ENCODE data around the gene PRR23E. TPM values are rescaled to one million over a fixed set of nuclear protein-coding genes. Genes with fewer than 3 reads are reported as not detected.

PRR23E gene
- total RNA-seq, 1 experiment from 2014 or later = not detected

DNA sequence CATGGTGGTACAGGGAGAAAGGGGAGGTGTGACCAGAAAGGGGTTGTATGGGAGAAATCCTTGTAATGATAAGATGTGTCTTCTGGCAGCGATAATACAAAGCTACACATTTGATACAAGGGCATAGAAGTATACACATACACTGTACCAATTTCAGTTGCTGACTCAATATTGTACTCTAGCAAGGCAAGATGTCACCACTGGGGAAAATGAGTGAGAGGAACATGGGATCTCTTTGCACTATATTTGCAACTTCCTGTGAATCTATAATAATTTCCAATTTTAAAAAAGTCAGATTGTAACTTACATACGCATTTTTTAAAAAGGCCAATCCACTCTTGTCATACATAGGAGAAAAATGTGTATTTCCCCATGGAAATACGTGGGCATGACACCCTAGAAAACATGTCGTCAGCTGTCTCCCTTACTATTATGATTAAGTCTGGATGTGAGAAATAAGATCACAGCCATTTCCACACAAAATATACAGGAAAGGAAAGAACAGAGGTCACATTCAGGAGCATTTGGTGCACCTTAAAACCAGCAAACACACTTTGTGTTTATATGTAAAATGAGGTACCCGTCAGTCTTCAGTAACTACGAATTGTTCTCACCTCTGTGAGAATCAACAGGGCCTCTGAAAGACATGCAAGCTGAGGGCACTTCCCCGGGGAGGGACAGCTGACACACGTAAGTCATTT lies 22.9 kb downstream of the PRR23E start:
- intact Hi-C loops (cut with micrococcal nuclease) = no loop called here
- Histone ChIP-seq H3F3A (ENCODE audit: low read length, unreplicated experiment) (no peaks in the 10 kb centered on the region), H3K79me2 (ENCODE audit: low read length) (no peaks in the 10 kb centered on the region), H3K36me3 (ENCODE audit: low read depth, low read length) (no peaks in the 10 kb centered on the region), H3K4me2 (ENCODE audit: low read length) (no peak overlapping the region), H3K9me3 (ENCODE audit: low read length) (no peaks in the 10 kb centered on the region), H3K27me3 (ENCODE audit: low read length) (no peaks in the 10 kb centered on the region), H4K20me1 (ENCODE audit: low read length) (no peaks in the 10 kb centered on the region), H3K9me2 (replicated peaks; ENCODE audit: low read length) (no peaks in the 10 kb centered on the region), H2AFZ (ENCODE audit: low read length) (no peak overlapping the region), H3K27ac (ENCODE audit: low read length) (no peak overlapping the region), H3K9ac (ENCODE audit: low read length) (no peak overlapping the region), H3K4me3 (ENCODE audit: low read length) (no peak overlapping the region), H3K4me1 (ENCODE audit: insufficient read depth, low read length) (peaks cover 21% of the 10 kb centered on the region)
- CTCF ChIA-PET = no interaction called here
- DNase-seq = no peak
- BruUV-seq (replicated peaks) = no TSS peak
- no peak for ATAC-seq
- POLR2A ChIA-PET (ENCODE audit: unreplicated experiment) = no interaction called here
- TF ChIP-seq, protein P1, sequence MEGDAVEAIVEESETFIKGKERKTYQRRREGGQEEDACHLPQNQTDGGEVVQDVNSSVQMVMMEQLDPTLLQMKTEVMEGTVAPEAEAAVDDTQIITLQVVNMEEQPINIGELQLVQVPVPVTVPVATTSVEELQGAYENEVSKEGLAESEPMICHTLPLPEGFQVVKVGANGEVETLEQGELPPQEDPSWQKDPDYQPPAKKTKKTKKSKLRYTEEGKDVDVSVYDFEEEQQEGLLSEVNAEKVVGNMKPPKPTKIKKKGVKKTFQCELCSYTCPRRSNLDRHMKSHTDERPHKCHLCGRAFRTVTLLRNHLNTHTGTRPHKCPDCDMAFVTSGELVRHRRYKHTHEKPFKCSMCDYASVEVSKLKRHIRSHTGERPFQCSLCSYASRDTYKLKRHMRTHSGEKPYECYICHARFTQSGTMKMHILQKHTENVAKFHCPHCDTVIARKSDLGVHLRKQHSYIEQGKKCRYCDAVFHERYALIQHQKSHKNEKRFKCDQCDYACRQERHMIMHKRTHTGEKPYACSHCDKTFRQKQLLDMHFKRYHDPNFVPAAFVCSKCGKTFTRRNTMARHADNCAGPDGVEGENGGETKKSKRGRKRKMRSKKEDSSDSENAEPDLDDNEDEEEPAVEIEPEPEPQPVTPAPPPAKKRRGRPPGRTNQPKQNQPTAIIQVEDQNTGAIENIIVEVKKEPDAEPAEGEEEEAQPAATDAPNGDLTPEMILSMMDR (conservative IDR thresholded peaks at IDR 0.05; ENCODE audit: low read depth, low read length) = no peak
- no peak for TF ChIP-seq EZH2phosphoT487 (IDR thresholded peaks at IDR 0.05; ENCODE audit: borderline replicate concordance, low read length)
- TF ChIP-seq EZH2 (IDR thresholded peaks at IDR 0.05; ENCODE audit: low read length, unreplicated experiment) = no peak

- Histone ChIP-seq H3K4me2 (ENCODE audit: low read length) (peak overlapping the region; percentile 27; the same call in 1 of the 2 replicates), H3K27ac (ENCODE audit: low read length) (peak overlapping the region; percentile 72), H3K4me3 (ENCODE audit: low read length) (no peak overlapping the region), H2AFZ (ENCODE audit: low read length) (no peak overlapping the region), H3F3A (ENCODE audit: low read length, unreplicated experiment) (no peaks in the 10 kb centered on the region), H3K79me2 (ENCODE audit: low read length) (no peaks in the 10 kb centered on the region), H3K9ac (ENCODE audit: low read length) (no peak overlapping the region), H3K27me3 (ENCODE audit: low read length) (no peaks in the 10 kb centered on the region), H3K9me3 (ENCODE audit: low read length) (no peaks in the 10 kb centered on the region), H4K20me1 (ENCODE audit: low read length) (no peaks in the 10 kb centered on the region), H3K4me1 (ENCODE audit: insufficient read depth, low read length) (peaks cover 21% of the 10 kb centered on the region), H3K9me2 (replicated peaks; ENCODE audit: low read length) (no peaks in the 10 kb centered on the region), H3K36me3 (ENCODE audit: low read depth, low read length) (no peaks in the 10 kb centered on the region)
- intact Hi-C loops (cut with micrococcal nuclease) = no loop called here
- TF ChIP-seq, protein P1 (conservative IDR thresholded peaks at IDR 0.05; ENCODE audit: low read depth, low read length) = no peak
- no peak for TF ChIP-seq EZH2 (IDR thresholded peaks at IDR 0.05; ENCODE audit: low read length, unreplicated experiment)
- POLR2A ChIA-PET (ENCODE audit: unreplicated experiment) = no interaction called here
- BruUV-seq (replicated peaks) = no TSS peak
- ATAC-seq = no peak
- peak; percentile 3 for DNase-seq
- CTCF ChIA-PET = no interaction called here
These were observed 23.7 kb downstream of the PRR23E start for GRCh38 chr3:127216415-127217261.

Measured in PC-3 (cell line).